Activated T-cell treated with anti-CD3 and anti-CD28 coated beads for 4 hours (primary cell): Measurements from ENCODE around the gene ZFP1.
"Not testable (repeated sequence)": the region's sequence is repeated elsewhere in the genome, so short reads cannot be mapped to it uniquely, and the experiment has no call there.

Source experiments
- DNase-seq: peaks from one replicate; pipeline ENCODE4 v3.0.0-alpha.2; 2020

ZFP1 gene

DNA sequence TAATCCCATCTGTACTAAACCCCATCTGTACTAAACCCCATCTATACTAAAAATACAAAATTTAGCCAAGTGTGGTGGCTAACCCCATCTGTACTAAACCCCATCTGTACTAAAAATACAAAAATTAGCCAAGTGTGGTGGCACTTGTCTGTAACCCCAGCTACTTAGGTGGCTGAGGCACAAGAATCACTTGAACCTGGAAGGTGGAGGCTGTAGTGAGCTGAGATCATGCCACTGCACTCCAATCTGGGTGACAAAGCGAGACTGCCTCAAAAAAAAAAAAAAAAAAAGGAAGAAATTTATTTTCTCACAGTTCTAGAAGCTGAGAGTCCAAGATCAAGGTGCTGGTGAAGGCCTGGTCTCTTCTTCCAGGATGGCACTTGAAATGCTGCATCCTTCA, 12.1 kb downstream of the ZFP1 start:
- no peak for DNase-seq

DNA sequence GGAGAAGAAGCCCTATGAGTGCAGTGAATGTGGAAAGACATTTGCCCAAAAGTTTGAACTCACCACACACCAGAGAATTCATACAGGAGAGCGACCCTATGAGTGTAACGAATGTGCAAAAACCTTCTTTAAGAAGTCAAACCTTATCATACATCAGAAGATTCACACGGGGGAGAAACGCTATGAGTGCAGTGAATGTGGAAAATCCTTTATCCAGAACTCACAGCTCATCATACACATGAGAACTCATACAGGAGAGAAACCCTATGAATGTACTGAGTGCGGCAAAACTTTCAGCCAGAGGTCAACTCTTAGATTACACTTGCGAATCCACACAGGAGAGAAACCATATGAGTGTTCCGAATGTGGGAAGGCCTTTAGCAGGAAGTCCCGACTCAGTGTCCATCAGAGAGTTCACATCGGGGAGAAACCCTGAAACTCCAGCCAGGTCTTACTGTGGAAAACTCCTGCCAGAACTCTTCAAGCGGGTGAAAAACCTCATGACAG, 21.6 kb downstream of the ZFP1 start:
- no peak for DNase-seq

DNA sequence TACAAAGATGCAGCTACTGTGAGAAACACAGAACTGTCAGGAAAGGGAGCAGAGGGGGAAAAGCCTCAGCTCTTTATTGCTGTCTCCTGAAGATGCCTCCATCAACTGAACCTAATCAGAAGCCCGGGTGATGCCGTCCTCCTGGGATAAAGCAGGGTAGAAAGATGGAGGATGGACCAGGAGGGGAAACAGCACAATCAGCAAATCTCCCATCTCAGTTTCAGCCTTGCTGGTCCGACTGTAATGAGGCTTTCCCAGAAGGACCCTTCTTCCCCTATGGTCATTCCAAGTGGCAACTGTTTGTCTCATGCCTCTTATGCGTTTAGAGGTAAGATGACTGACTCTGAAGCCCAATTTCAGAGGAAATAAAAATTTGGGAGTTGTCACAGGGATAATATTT, 24.3 kb downstream of the ZFP1 start:
- DNase-seq, result no peak

DNA sequence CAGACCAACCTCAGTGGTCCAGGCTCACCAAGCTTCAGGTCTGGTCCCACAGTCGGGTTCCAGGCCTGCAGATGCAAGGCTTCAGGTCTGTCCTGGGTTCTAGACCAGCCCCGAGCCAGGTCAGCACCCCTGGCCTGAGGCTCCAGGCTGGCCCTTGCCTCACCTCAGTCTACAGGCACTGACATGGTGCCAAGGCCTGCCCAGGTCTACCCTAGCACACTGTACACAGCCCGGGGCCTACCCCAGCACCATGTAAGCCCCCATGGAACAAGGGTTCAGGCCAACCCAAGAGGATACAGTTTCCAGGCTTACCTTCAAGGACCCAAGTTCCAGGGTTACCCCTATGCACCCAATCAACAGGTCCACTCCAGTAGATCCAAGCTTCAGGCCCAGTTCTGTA, 26.8 kb downstream of the ZFP1 start:
- no peak for DNase-seq

DNA sequence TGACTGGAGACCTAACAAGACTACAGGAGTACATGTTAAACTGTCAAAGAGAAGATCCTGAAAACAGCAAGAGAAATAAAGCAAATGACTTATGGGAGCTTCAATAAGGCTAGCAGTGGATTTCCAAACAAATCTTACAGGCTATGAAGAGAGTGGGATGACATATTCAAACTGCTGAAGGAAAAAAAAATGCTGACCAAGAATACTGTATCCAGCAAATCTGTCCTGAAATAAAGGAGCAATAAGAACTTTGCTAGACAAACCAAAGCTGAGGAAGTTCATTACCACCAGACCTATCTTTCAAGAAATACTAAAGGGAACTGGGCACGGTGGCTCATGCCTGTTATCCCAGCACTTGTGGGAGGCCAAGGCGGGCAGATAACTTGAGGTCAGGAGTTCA, 28.6 kb downstream of the ZFP1 start:
- no peak for DNase-seq

DNA sequence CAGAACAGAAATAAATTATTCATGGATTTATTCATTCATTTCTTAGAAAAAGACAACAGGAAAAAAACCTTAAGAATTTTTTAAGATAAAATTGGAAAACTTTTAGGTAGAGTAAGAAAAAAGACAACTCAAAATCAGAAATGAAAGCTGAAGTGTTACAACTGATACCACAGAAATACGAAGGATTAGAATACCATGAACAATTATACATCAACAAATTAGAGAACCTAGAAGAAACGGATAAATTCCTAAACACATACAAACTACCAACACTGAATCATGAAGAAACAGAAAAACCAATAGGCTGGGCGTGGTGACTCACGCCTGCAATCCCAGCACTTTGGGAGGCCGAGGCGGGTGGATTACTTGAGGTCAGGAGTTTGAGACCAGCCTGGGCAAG, 30.9 kb downstream of the ZFP1 start:
- DNase-seq, result no peak

DNA sequence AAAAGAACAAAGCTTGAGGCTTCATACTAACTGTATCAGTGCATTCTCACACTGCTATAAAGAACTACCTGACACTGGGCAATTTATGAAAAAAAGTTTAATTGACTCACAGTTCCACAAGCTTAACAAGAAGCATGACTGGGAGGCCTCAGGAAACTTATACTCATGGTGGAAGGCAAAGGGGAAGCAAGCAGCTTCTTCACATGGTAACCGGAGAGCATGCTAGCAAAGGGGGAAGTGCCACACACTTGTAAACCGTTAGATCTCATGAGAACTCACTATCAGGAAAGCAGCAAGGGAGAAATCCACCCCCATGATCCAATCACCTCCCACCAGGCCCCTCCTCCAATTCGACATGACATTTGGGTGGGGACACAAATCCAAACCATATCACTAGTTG, 33.3 kb downstream of the ZFP1 start:
- no peak for DNase-seq

DNA sequence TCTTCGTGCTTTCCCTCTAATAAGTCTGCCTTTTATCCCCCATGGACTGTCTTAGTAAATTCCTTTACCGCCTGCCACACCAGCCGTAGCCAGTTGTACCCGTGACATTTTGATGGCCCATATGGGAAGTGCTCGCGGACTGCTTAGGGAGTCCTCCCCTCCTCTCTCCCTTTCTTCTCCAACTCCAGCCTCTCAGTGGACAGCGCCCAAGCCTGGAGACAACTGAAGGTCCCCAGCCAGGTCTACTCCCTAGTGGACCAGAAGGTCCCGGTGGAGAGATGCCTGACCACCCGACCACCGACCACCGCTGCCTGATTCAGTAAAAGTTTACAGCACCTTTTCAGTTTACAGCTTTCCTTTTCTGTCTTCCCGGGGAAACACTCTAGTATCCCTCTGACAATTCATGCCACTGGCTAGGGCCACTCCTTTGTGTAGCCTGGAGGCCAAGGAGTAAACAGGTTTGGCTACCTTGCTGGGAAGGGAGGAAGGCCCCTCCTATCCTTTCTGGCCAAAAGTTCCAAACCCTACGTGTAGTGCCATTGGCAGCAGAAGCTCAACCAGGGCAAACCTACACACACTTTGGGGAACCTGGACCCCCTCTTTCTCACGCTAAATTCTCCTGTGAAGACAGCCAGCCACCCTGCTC, 40.6 kb downstream of the ZFP1 start:
- no peak for DNase-seq

DNA sequence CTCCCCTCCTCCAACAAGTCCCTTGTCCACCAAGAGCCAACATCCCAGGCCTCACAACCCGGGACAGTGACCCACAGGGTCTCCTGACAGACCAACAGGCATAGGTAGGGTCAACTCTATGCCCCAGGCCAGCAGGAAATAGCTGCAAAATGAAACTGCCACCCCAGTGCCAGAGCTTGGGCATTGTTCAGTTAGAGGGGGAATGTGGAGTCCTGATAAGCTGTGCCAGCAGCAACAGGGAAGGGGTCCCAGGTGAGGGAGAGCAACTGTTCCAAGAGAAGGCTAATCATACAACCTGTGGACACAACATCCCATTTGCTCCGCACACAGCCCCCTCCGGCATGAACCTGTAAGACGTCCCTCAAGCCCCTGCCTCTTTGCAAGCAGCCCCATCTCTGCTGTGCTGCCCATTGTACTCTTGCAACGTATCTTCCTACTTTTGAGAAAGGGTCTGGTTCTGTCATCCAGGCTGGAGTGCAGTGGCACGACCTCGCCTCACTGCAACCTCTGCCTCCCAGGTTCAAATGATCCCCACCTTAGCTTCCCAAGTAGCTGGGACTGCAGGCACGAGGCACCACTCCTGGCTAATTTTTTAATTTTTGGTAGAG, 41.4 kb downstream of the ZFP1 start:
- no peak for DNase-seq

DNA sequence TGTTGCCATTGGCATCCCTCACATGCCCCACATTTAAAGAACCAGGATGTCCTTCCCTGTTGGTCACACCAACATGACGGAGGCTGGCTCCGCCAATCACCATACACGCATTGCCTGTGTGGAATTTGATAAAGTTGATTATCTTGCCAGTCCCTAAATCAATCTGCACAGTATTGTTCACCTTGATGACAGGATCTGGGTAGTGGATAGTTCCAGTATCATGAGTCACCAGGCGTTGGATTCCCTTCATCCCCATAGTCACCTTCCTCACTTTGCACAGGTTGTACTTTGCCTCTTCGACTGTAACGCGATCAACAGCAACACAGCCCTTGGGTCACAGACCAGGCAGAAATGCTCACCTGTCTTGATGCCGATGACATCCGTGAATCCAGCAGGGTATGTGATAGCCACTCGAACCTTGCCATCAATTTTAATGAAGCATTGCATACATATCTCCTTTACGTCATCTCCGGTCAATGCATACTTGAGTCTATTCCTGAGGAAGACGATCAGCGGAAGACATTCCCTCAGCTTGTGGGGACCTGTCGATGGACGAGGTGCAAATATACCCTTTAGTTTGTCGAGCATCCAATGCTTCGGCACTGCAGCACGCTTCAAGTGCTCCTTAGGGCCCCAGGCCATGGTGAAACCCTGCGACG, 44.4 kb downstream of the ZFP1 start:
- no peak for DNase-seq

DNA sequence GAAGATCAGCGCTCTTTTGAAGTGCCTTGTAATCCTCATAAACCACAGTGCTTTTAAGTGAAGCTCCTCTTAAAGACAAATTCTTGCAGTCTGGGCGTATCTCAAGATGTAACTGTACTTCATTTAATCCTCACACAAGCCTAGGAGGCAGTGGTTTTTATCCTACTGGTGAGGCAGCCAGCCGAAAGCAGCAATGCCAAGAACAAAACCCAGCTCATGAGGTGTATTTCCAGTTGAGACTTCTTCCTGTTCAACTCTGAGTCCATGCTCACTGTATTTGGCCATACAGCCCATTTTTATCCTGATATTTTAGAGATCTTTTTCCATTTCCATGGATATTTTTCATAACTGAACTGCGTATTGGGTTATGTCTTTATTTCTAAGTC, 44.9 kb downstream of the ZFP1 start:
- no peak for DNase-seq

DNA sequence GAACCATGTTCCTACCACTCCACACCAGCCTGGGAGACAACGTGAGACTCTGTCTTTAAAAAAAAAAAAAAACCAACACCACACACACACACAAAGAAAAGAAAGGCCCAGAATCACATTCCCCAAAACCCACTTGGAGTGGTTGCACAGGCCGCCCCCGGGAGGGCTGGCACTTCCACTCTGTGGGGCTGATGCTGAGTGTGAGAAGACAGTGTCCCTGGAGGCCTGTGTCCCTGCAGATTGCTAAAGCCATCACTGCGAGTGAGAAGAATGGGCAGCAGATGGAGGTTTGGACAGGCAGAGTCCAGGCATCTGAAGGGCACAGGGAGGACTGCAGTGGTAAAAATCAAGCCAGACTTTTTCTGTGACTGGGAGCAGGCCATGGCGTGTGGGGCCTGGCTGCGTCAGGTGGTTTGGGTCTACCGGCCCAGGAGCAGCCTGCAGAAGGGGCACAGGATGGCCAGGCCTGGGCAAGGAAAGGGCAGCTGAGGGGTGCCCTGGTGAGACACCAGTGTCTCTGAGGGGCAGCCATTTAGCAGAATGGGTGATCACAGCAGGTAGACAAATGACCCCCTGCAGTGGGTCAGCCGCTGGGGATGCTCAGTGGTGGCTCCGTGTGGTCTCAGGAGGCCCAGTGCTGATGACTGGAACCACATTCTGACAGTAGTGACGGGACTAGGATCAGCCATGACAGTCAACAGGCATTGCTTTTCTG, 45.6 kb downstream of the ZFP1 start:
- no peak for DNase-seq

DNA sequence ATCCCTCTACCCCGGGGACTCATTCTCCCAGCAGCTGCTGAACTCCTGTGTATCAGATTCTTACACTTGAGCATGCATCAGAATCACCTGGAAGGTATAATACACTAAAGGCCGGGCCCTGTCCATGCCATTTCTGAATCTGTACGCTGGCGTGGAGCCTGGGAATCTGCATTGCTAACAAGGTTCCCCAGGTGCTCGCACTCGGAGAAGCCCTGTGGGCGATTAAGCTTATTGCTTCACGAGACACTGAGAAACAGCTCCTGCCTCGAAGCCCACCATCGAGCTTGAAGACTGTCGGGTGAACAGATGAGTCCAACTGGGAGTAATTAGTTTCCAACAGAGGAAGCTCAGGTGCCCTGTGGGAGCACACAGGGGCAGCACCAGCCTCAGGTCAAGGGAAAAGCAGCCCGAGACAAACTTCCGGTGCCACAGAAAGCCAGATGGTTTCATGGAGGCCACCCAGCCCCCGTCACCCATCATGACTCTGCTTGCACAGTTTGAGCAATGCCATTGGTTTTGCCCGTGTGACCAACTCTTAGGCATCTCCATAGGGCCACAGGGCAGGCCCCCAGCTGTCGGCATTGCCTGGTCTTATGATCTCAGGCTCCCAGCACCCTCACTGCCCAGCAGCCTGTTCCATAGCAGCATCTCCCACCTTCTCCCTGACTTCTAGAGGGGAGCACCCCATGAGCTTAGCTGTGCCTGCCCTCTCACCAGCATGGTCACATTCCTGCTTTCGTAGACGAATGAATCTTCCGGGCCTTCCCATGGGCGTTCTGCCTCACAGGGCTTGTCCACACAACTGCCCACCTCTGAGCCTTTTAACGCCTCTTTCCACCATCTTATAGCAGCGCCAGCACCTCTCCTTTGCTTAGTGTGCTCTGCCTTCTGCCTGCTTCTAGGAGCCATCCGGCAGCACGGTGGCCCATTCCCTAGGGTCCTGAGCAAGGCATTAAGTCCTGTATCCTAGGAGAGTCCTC, 47.8 kb downstream of the ZFP1 start:
- no peak for DNase-seq

DNA sequence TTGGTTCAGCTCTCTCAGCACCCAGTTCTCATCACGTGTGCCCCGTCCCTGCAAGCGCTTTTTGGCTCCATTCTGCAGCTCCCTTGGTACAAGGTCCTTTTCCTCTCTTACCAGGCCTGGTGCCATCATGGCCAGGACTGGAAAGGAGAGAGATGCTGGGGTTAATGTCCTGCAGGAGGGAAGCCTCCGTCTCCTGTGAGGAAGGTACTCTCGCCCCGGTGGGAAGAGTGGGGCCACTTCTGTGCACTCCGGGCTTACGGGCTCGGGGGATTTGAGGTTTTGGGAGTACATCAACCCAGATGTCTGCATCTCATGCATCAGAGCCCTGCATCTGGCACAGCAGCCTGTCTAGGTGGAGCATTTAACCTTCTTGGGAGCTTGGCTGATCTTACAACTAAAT, 48.5 kb downstream of the ZFP1 start:
- DNase-seq, result no peak

DNA sequence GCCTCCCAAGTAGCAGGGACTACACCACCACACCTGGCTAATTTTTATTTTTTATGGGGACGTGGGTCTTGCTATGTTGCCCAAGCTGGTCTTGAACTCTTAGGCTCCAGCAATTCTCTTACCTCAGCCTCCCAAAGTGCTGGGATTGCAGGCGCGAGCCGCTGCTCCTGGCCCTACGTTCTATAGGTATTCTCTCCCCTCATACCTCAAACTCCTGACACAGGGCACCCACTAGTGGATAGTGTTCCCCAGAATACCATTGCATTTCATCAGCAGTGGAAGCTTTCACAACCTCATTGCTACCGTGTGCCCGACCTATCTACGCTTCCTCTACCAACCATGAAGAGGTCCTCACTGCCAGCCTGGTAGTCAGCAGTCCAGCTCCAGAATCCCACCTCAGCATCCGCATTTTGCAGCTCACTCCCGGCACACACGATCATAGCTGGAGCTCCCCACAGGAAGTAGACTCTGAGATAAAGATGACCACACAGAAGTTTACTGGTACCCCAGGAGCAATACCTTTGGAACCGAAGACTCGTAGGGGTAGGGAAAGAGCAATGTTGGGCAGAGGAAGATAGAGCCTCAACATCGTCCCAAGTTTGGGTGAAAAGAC, 49.3 kb downstream of the ZFP1 start:
- no peak for DNase-seq

DNA sequence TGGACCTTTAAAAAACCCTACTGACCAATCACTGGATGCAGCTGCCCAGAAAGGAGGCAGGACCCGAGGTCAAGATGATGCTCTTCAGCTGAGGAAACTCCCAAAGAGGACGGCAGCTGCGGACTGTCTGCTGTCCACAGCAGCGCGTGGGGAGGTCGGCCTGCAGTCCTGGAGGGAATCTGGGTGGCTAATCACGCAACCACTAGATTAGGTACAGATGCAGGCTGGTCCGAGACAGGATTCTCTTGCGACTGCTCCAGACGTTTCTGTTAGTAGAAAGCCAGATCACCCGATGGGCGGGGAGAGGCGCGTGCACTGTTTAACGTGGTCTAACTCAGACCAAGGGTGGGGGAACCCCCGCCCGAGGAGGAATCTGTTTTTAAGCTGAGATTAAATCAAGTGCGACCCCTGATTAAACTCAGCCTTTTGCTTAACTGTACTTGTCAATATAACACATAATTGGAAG, 49.8 kb downstream of the ZFP1 start:
- DNase-seq, result no peak

DNA sequence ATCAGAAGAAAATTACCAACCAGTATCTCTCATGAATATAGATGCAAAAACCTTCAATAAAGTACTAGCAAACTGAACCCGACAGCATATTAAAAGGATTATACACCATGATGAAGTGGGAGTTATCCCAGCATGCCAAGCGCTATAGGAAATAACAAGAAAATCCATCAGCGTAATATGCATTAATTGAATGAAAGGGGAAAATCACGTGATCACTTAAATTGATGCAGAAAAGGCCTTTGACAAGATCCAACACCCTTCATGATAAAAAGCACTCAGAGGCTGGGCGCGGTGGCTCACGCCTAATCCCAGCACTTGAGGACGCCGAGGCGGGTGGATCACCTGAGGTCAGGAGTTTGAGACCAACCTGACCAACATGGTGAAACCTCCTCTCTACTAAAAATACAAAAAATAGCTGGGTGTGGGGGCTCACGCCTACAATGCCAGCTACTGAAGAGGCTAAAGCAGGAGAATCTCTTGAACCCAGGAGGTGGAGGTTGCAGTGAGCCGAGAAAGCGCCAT, 53.8 kb downstream of the ZFP1 start:
- no peak for DNase-seq

DNA sequence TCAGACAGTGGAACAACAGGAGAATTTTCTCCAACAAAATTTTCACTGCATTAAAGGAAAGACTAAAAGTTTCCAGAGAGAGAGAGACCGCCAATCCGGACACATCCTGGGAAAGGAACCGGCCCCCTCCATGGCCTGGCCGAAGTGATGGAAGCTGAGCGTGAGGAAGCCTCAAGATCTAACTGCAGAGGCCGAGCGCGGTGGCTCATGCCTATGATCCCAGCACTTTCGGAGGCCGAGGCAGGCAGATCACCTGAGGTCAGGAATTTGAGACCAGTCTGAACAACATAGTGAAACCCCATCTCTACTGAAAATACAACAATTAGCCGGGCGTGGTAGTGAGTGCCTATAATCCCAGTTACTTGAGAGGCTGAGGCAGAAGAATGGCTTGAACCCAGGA, 54.8 kb downstream of the ZFP1 start:
- DNase-seq, result no peak

DNA sequence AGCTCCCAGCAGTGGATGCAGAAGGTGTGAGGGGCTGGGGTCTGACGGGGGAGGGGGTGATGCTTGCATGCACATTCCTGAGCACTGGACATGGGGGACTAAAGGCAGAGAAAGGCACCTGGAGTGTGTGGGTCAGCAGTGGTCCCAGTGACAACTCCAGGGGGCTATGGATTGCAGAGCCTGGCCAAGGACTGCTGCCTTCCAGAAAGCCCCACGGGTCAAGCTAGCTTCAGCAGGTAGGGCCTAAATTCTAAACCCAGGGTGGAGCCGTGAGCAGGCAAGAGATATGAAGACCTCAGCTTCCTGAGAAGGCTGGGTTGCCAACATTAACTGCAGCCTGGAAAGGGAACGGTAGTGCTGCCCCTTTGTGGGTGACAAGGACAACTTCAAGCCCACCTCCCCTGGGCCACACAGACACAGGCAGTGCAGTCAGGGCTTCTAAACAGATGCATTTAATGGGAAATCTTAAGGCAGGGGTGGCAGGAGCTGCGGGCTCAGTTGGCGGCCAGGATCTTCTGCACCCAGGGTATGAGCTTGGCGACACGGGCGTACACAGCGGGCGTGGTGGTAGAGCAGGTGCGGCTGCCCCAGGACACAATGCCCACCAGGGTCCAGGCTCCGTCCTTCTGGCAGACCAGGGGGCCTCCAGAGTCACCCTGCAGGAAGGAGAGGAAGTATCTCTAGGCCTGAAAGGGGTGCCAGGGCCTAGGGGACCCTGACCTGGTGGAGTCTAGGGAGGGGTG, 55.5 kb downstream of the ZFP1 start:
- no peak for DNase-seq

DNA sequence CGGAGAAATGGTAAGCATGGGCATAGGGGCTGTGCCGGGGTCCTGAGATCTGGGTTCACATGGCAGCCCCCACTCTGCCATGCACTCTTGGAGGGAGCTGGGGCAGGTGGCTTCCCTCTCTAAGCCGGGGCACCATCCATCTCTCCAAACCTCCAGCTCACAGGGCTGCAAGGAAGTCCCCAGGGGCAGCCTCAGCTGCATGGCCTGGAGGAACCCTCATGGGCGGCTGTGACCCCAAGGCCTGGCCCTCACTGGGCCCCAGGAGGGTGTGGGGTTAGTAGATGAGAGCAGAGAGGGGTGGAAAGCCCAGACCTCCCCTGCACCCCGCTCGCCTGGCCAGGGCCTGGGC, 56.1 kb downstream of the ZFP1 start:
- DNase-seq, result no peak

DNA sequence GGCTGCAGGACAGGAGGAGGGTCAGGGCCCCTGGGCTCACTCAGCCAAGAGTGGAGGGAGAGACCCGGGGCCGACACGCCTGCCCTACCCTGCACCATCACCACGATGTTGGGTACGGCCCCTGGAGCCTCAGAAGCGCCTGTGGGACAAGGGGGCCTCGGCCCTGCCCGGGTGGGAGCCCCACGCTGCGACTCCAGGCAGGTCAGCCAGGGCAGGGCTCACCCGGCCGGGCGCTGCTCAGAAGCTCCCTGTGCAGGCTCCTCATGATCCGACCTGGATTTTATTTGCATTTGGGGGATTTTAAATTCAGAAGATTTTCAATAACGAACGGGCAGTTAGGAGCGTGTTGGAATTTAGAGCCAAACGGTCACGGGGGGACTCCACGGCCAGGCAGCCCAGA, 56.6 kb downstream of the ZFP1 start:
- not testable (repeated sequence) for DNase-seq
